DND-41 (cell line): ENCODE data around the gene CDC25C.

ENCODE experiments used
- CTCF ChIP-seq: IDR thresholded peaks from 2 replicates; pipeline ENCODE4 v1.5.1; 2012; ENCODE audit warnings: borderline replicate concordance, low read length, moderate library complexity, mild to moderate bottlenecking; ENCODE audit not compliant: poor library complexity, severe bottlenecking; ENCODE audit errors: extremely low read depth
- EZH2 ChIP-seq: IDR thresholded peaks from 3 replicates; pipeline ENCODE4 v1.6.1; 2012; ENCODE audit warnings: borderline replicate concordance, low read depth, mild to moderate bottlenecking, moderate library complexity, low read length, inconsistent platforms; ENCODE audit not compliant: severe bottlenecking

DNA sequence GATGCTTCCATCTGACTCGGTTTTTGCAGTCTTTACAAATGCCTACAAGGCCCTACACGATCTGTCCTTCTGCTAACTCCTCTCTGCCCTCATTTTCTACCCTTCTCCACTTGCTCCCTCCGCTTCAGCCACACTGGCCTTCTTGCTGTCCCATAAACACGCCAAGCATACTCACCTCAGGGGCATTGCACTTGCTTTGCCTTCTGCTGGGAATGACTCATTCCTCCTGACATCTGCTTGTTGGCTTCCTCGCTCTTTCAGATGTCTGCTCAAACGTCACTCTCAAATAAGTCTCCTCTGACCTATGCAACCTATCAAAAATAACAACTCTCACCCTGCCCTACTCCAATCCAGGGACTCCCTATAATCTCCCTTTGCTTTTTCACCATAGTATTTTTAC lies 28.2 kb downstream of the CDC25C start:
- TF ChIP-seq CTCF (no peak), EZH2 (no peak)
